OCI-LY3 (cell line): ENCODE data around the gene WDSUB1.

Source experiments
- H2AFZ ChIP-seq: fragments of 200-600, 300-600 bp; shearing (Covaris generic); 2 replicates; pipeline ENCODE4 v1.6.0; 2014; ENCODE audit warnings: antibody characterized with exemption, low read depth, low read length
- H3K27ac ChIP-seq: fragments of 200-600, 300-600 bp; sonication (generic); 2 replicates; pipeline ENCODE4 v1.5.1; 2014; ENCODE audit warnings: mild to moderate bottlenecking, low read length, moderate library complexity, mixed read lengths
- H3K27me3 ChIP-seq: fragments of 200-600, 300-600 bp; sonication (generic); 2 replicates; pipeline ENCODE4 v1.6.1; 2014; ENCODE audit warnings: low read depth, low read length, mixed read lengths
- H3K36me3 ChIP-seq: fragments of 200-600, 300-600 bp; sonication (generic); replicated peaks from 2 replicates; pipeline ENCODE3; 2014; ENCODE audit warnings: low read depth, low read length, mixed read lengths
- H3K4me1 ChIP-seq: fragments of 300-600, 200-600 bp; sonication (generic); 2 replicates; pipeline ENCODE4 v1.6.1; 2014; ENCODE audit warnings: low read length, mixed read lengths
- H3K4me2 ChIP-seq: fragments of 200-600, 300-600 bp; sonication (generic); 2 replicates; pipeline ENCODE4 v1.6.1; 2014; ENCODE audit warnings: low read length, mixed read lengths
- H3K4me3 ChIP-seq: fragments of 300-600, 200-600 bp; sonication (generic); 2 replicates; pipeline ENCODE4 v1.5.1; 2014; ENCODE audit warnings: antibody characterized with exemption, mild to moderate bottlenecking, low read length, moderate library complexity
- H3K79me2 ChIP-seq: fragments of 300-600, 200-600 bp; shearing (Covaris generic); 2 replicates; pipeline ENCODE4 v1.6.1; 2014; ENCODE audit warnings: mild to moderate bottlenecking, low read length, mixed read lengths
- H3K9ac ChIP-seq: fragments of 300-600, 200-600 bp; shearing (Covaris generic); 2 replicates; pipeline ENCODE4 v1.6.0; 2014; ENCODE audit warnings: mild to moderate bottlenecking, low read length, moderate library complexity
- H3K9me3 ChIP-seq: fragments of 200-600, 300-600 bp; shearing (Covaris generic); 2 replicates; pipeline ENCODE4 v1.6.1; 2014; ENCODE audit warnings: low read length, mixed read lengths; ENCODE audit not compliant: insufficient read depth
- H4K20me1 ChIP-seq: fragments of 200-600, 300-600 bp; sonication (generic); 2 replicates; pipeline ENCODE4 v1.6.1; 2016; ENCODE audit warnings: low read length, mixed read lengths; ENCODE audit not compliant: insufficient read depth
- EZH2phosphoT487 ChIP-seq: fragments of 200-600 bp; shearing (Covaris generic); IDR thresholded peaks from 2 replicates; pipeline ENCODE4 v1.6.1; 2018; ENCODE audit warnings: antibody characterized with exemption, mixed run types, low read depth
- TF ChIP-seq, protein P1 (sequence below): fragments of 200-600, 300-600 bp; sonication (generic); IDR thresholded peaks from 2 replicates; pipeline ENCODE4 v1.5.1; 2014; ENCODE audit warnings: antibody characterized with exemption, low read length, low read depth

The WDSUB1 gene

GRCh38 chr2:159200498-159200897, 86.0 kb downstream of the WDSUB1 start:
- Histone ChIP-seq H3K36me3 (no peaks in the 10 kb centered on the region), H3K27ac (no peak overlapping the region), H3K4me3 (no peak overlapping the region), H3K9ac (no peak overlapping the region), H3K27me3 (no peaks in the 10 kb centered on the region), H3K9me3 (no peaks in the 10 kb centered on the region), H3K4me2 (no peak overlapping the region), H3K79me2 (no peaks in the 10 kb centered on the region), H4K20me1 (no peaks in the 10 kb centered on the region), H2AFZ (no peak overlapping the region), H3K4me1 (peaks cover 13% of the 10 kb centered on the region)
- TF ChIP-seq, protein P1, sequence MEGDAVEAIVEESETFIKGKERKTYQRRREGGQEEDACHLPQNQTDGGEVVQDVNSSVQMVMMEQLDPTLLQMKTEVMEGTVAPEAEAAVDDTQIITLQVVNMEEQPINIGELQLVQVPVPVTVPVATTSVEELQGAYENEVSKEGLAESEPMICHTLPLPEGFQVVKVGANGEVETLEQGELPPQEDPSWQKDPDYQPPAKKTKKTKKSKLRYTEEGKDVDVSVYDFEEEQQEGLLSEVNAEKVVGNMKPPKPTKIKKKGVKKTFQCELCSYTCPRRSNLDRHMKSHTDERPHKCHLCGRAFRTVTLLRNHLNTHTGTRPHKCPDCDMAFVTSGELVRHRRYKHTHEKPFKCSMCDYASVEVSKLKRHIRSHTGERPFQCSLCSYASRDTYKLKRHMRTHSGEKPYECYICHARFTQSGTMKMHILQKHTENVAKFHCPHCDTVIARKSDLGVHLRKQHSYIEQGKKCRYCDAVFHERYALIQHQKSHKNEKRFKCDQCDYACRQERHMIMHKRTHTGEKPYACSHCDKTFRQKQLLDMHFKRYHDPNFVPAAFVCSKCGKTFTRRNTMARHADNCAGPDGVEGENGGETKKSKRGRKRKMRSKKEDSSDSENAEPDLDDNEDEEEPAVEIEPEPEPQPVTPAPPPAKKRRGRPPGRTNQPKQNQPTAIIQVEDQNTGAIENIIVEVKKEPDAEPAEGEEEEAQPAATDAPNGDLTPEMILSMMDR, result no peak
- TF ChIP-seq EZH2phosphoT487, result no peak

DNA sequence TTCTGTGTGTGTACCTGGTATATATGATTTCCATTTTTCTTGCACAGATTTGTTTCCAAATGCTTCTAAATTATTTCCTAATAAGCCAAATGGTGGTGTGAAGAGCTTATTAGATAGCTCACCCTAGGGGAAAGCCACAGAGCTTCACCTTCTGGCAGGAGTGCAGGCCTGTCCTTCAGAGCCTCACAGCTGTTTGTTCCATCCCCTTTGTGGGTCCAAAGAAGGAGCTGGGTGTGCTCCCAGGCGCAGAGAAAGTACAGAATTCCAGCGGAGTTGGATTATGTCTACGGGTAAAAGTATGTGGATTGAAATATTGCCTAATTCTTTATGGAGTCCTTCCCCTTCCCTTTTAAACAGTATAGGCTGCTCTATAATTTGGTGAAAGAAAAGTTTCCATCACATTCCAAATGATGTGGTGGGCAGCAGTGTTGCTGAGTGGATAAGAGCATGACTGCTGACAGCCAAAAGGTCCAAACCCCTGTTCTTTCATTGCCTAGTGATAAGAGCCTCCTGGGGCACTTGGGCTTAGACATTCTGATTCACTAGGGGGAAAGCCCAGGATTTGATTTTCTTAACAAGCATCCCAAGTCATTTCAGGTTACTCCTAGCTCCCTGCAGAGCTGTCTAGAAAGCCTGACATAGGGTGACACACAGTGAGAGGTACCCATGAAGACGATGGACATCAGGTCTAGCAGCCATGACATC, 86.6 kb downstream of the WDSUB1 start:
- no peaks in the 10 kb centered on the region for H3K79me2 ChIP-seq
- H3K36me3 ChIP-seq, result no peaks in the 10 kb centered on the region

GRCh38 chr2:159199236-159199635, 87.3 kb downstream of the WDSUB1 start:
- TF ChIP-seq, protein P1, result no peak
- no peak for TF ChIP-seq EZH2phosphoT487
- no peaks in the 10 kb centered on the region for H4K20me1 ChIP-seq
- H3K9me3 ChIP-seq, result no peaks in the 10 kb centered on the region
- no peak overlapping the region for H3K27ac ChIP-seq
- no peaks in the 10 kb centered on the region for H3K79me2 ChIP-seq
- no peak overlapping the region for H2AFZ ChIP-seq
- no peak overlapping the region for H3K4me3 ChIP-seq
- no peaks in the 10 kb centered on the region for H3K36me3 ChIP-seq
- no peak overlapping the region for H3K4me2 ChIP-seq
- no peak overlapping the region for H3K9ac ChIP-seq
- H3K27me3 ChIP-seq, result no peaks in the 10 kb centered on the region
- peaks cover 13% of the 10 kb centered on the region for H3K4me1 ChIP-seq

More for the DNA sequence above, 86.6 kb downstream of the WDSUB1 start:
- no peaks in the 10 kb centered on the region for H4K20me1 ChIP-seq
- H3K27me3 ChIP-seq, result no peaks in the 10 kb centered on the region
- no peaks in the 10 kb centered on the region for H3K9me3 ChIP-seq
- H2AFZ ChIP-seq, result no peak overlapping the region
- TF ChIP-seq, protein P1, result no peak
- no peak for TF ChIP-seq EZH2phosphoT487
- H3K9ac ChIP-seq, result no peak overlapping the region
- peaks cover 13% of the 10 kb centered on the region for H3K4me1 ChIP-seq
- no peak overlapping the region for H3K4me2 ChIP-seq
- H3K27ac ChIP-seq, result no peak overlapping the region
- no peak overlapping the region for H3K4me3 ChIP-seq

- Histone ChIP-seq H2AFZ (no peak overlapping the region), H3K36me3 (no peaks in the 10 kb centered on the region), H3K9ac (no peak overlapping the region)
Observed at GRCh38 chr2:159196393-159196925, 90.0 kb downstream of the WDSUB1 start.

More at GRCh38 chr2:159196393-159196925, 90.0 kb downstream of the WDSUB1 start:
- peaks cover 6% of the 10 kb centered on the region for H3K4me1 ChIP-seq
- H4K20me1 ChIP-seq, result no peaks in the 10 kb centered on the region
- no peak overlapping the region for H3K4me3 ChIP-seq
- H3K27me3 ChIP-seq, result no peaks in the 10 kb centered on the region
- TF ChIP-seq EZH2phosphoT487, result no peak
- TF ChIP-seq, protein P1, result no peak
- no peak overlapping the region for H3K27ac ChIP-seq
- no peaks in the 10 kb centered on the region for H3K9me3 ChIP-seq
- no peaks in the 10 kb centered on the region for H3K79me2 ChIP-seq
- H3K4me2 ChIP-seq, result no peak overlapping the region
